Spleen (tissue), 11 donors: ENCODE data around the gene KSR2. TPM values are rescaled to one million over a fixed set of nuclear protein-coding genes. Genes with fewer than 3 reads are reported as not detected.

Experiments
- DNase-seq: peaks from one replicate; pipeline ENCODE4 v3.0.0-alpha.2; 2020
- H3K27ac ChIP-seq, 8 donors: fragments of 200-600 bp; sonication (generic) in 7 of 8; 1 replicate in 4 of 8; 2 replicates in 4 of 8; pipeline versions ENCODE4 v1.5.0 to v1.8.0; 2016 to 2021; ENCODE audit warnings: inconsistent platforms in 4 of 8, mild to moderate bottlenecking in 4 of 8, moderate library complexity in 1 of 8
- H3K27me3 ChIP-seq, 7 donors: fragments of 200-600 bp; sonication (generic) in 6 of 7; replicated peaks in 1 of 7; 1 replicate in 4 of 7; 2 replicates in 3 of 7; pipeline versions ENCODE4 v1.5.0 to v1.8.0; 2016 to 2021; ENCODE audit warnings: inconsistent platforms in 3 of 7, mild to moderate bottlenecking in 1 of 7
- H3K36me3 ChIP-seq, 6 donors: fragments of 200-600 bp; sonication (generic) in 5 of 6; 1 replicate in 4 of 6; 2 replicates in 2 of 6; pipeline versions ENCODE4 v1.5.0 to v1.8.0; 2016 to 2021; ENCODE audit warnings: inconsistent platforms in 2 of 6
- H3K4me1 ChIP-seq, 6 donors: fragments of 200-600 bp; sonication (generic) in 5 of 6; 1 replicate in 3 of 6; 2 replicates in 3 of 6; pipeline versions ENCODE4 v1.5.0 to v1.8.0; 2016 to 2021; ENCODE audit warnings: inconsistent platforms in 3 of 6
- H3K4me3 ChIP-seq, 8 donors: fragments of 200-600 bp; sonication (generic) in 7 of 8; 1 replicate in 4 of 8; 2 replicates in 4 of 8; pipeline versions ENCODE4 v1.5.0 to v1.8.0; 2016 to 2021; ENCODE audit warnings: inconsistent platforms in 4 of 8, mild to moderate bottlenecking in 4 of 8, moderate library complexity in 2 of 8
- H3K9me3 ChIP-seq, 8 donors: fragments of 200-600 bp; sonication (generic) in 7 of 8; 1 replicate in 4 of 8; 2 replicates in 4 of 8; pipeline versions ENCODE4 v1.5.0 to v1.8.0; 2016 to 2021; ENCODE audit warnings: inconsistent platforms in 4 of 8
- POLR2A ChIP-seq, 3 donors: fragments of 450-650 bp; IDR thresholded peaks; one replicate each; pipeline ENCODE4 v1.5.1; 2017; ENCODE audit warnings: antibody characterized with exemption in 3 of 3, mild to moderate bottlenecking in 1 of 3
- POLR2AphosphoS5 ChIP-seq, 3 donors: sonication (generic); formaldehyde crosslinking; IDR thresholded peaks; one replicate each; pipeline ENCODE4 v1.5.1; 2017; ENCODE audit warnings: antibody characterized with exemption in 3 of 3
- WGBS, 5 donors: extraction: QIAGEN DNeasy Blood & Tissue Kit in 3 of 5; methylation state at CpG; one replicate each; pipeline versions ENCODE4 v1.1.5 to v1.1.7; 2013 to 2018; 5-methylcytosine and 5-hydroxymethylcytosine counted together
- intact Hi-C: fragments of 100-400 bp; cut with DNase I; formaldehyde crosslinking; loops from one replicate; pipeline ENCODE4 v1.15.0; 2023; ENCODE audit warnings: low total_unique reads
- polyA plus RNA-seq, 3 donors: library from polyadenylated mRNA; stranded (reverse); fragments of 200-250 nt; gene quantifications; one replicate each; pipeline ENCODE4 v1.2.1, GENCODE V29; 2013
- total RNA-seq, 7 donors: library from RNA; depleted of rRNA in 3 of 7; stranded (reverse); fragments of >200 nt in 3 of 7; fragmentation: NEBNext Ultra II Directional in 4 of 7; extraction: Animal tissue kit (Norgen Biotek cat#: 25700) in 4 of 7; gene quantifications; one replicate each; pipeline versions ENCODE4 v1.1.0 to v1.2.1, GENCODE V29; 2016 to 2021
- TF ChIP-seq, protein P1 (sequence below), 11 experiments: fragments of 200-600 bp in 7 of 11; fragments of 450-650 bp in 4 of 11; sonication (generic) in 4 of 11; IDR thresholded peaks in 8 of 11; conservative IDR thresholded peaks in 3 of 11; 1 replicate in 7 of 11; 2 replicates in 4 of 11; pipeline versions ENCODE4 v1.4.0 to v1.8.0; 2016 to 2021; ENCODE audit warnings: antibody characterized with exemption in 11 of 11, inconsistent platforms in 4 of 11, mild to moderate bottlenecking in 1 of 11
- donor health status: healthy with polysubstance abuse.
- donor health status: DM: no; HTN: no; CAD: no; lungs with moderate emphysema.
- donor health status: DM: no; HTN: no; CAD: no.
- donor health status: Bipolar disorder and iron deficiency.
- donor health status: healthy.
- donor health status: DM: no; HTN: no; CAD: no.
- donor health status: DM: yes; HTN: yes; CAD: no.

KSR2 gene
- total and polyA plus RNA-seq, 10 donors: under 0.01 to 0.09 (median 0.02) TPM; not detected in 4

DNA sequence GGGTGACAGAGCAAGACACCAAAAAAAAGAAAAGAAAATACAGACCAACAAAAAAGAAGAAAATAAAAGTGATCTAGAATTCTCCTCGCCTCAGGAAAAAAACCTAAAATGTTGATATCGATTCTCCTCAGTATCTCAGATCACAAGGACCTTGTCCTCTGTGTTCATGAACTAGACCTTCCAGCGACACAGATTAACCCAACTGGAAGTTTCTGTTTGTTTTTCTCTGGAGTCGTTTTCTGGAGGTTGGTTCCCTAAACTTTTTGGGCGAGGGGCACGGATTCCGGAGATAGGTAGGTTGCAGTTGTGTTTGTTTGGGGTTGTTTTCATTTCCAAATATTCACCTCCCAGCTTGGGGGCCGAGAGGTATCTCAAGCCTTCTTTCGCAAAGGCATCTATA is 47.2 kb upstream of the KSR2 start:
- peaks cover 0 to 30% (median 21%) of the 10 kb centered on the region in 6 donors for H3K4me1 ChIP-seq
- H3K4me3 ChIP-seq: peak overlapping the region in 7 of 8 donors; percentile 75 to 99 (median 92)
- TF ChIP-seq, protein P1, sequence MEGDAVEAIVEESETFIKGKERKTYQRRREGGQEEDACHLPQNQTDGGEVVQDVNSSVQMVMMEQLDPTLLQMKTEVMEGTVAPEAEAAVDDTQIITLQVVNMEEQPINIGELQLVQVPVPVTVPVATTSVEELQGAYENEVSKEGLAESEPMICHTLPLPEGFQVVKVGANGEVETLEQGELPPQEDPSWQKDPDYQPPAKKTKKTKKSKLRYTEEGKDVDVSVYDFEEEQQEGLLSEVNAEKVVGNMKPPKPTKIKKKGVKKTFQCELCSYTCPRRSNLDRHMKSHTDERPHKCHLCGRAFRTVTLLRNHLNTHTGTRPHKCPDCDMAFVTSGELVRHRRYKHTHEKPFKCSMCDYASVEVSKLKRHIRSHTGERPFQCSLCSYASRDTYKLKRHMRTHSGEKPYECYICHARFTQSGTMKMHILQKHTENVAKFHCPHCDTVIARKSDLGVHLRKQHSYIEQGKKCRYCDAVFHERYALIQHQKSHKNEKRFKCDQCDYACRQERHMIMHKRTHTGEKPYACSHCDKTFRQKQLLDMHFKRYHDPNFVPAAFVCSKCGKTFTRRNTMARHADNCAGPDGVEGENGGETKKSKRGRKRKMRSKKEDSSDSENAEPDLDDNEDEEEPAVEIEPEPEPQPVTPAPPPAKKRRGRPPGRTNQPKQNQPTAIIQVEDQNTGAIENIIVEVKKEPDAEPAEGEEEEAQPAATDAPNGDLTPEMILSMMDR (IDR thresholded peaks at IDR 0.05 in 8 of 11, conservative IDR thresholded peaks at IDR 0.05 in 3 of 11): no peak
- no peak for TF ChIP-seq POLR2AphosphoS5 (IDR thresholded peaks at IDR 0.05)
- TF ChIP-seq POLR2A (IDR thresholded peaks at IDR 0.05): no peak
- no peak overlapping the region for H3K27ac ChIP-seq
- peaks cover 0 to 27% (median 13%) of the 10 kb centered on the region in 6 donors for H3K36me3 ChIP-seq
- intact Hi-C loops: no loop called here
- DNase-seq: no peak
- H3K27me3 ChIP-seq: no peaks in the 10 kb centered on the region
- H3K9me3 ChIP-seq: no peaks in the 10 kb centered on the region
- 31 to 37% (median 33%) methylated on average over 9 of the region's 9 CpGs for WGBS, 5 donors

DNA sequence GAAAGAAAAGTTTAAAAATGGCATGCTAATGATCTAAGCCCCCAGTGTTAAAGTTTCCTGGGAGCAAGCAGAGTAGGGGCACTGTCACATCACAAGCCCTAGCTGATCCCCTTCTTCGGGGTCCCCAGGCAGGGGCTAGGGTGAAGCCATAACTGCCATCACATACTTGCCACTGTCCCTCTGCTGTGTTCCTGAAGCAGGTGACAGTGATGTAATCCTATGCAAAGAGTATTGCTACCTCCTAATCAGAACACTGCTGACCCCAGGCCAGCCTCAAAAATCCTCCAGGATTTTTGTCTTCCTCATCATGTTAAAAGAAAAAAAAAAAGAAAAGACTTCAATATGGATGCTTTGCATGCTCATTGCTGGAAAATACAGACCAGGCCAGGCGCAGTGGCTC is 46.5 kb upstream of the KSR2 start:
- TF ChIP-seq POLR2A (IDR thresholded peaks at IDR 0.05) (no peak), POLR2AphosphoS5 (IDR thresholded peaks at IDR 0.05) (no peak)
- TF ChIP-seq, protein P1 (IDR thresholded peaks at IDR 0.05 in 8 of 11, conservative IDR thresholded peaks at IDR 0.05 in 3 of 11): no peak
- Histone ChIP-seq H3K4me1 (peaks cover 0 to 30% (median 21%) of the 10 kb centered on the region in 6 donors), H3K27me3 (no peaks in the 10 kb centered on the region), H3K4me3 (no peak overlapping the region), H3K36me3 (peaks cover 0 to 21% (median 12%) of the 10 kb centered on the region in 6 donors), H3K9me3 (no peaks in the 10 kb centered on the region), H3K27ac (no peak overlapping the region)
- DNase-seq: no peak
- intact Hi-C loops: no loop called here
- 86 to 95% (median 87%) methylated on average over 2 of the region's 2 CpGs for WGBS, 5 donors

DNA sequence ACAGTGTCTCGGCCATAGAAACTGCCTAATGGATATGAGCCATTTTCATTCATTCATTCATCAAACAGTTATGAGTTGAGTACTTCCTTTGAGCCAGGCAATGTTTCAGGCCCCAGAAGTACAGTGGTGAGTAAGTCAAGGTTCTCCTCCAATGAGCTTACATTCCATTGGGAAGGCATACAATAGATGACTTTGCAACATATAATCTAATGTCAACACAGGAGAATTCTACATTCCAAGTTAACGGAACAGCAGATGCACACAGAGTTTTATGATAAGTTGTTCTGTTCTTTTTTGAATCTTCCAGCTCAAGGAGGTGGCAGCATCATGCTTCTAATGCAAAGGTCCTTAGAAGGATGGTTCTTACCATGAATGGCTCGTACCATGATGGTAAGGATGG is 44.5 kb upstream of the KSR2 start:
- TF ChIP-seq, protein P1 (IDR thresholded peaks at IDR 0.05 in 8 of 11, conservative IDR thresholded peaks at IDR 0.05 in 3 of 11): no peak
- TF ChIP-seq POLR2A (IDR thresholded peaks at IDR 0.05) (no peak), POLR2AphosphoS5 (IDR thresholded peaks at IDR 0.05) (no peak)
- H3K4me3 ChIP-seq: no peak overlapping the region
- H3K4me1 ChIP-seq: peaks cover 0 to 27% (median 21%) of the 10 kb centered on the region in 6 donors
- intact Hi-C loops: no loop called here
- no peaks in the 10 kb centered on the region for H3K9me3 ChIP-seq
- H3K27ac ChIP-seq: no peak overlapping the region
- DNase-seq: no peak
- 84 to 92% (median 89%) methylated on average over 3 of the region's 3 CpGs for WGBS, 5 donors
- no peaks in the 10 kb centered on the region for H3K27me3 ChIP-seq
- peaks cover 0 to under 1% (median 0%) of the 10 kb centered on the region in 6 donors for H3K36me3 ChIP-seq

DNA sequence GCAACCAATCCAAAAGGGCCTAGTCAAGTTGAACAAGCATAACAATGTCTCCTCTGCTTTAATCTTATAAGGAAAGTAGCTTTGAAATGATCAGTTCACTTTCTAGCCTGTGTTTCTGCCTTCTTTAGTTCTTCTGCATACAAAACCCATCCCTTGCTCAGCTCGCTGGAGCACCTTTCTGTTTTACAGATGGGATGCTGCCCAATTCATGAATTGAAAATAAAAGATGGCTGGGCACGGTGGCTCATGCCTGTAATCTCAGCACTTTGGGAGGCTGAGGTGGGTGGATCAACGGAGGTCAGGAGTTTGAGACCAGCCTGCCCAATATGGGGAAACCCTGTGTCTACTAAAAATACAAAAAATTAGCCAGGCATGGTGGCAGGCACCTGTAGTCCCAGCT is 43.2 kb upstream of the KSR2 start:
- Histone ChIP-seq H3K9me3 (no peaks in the 10 kb centered on the region), H3K27me3 (no peaks in the 10 kb centered on the region), H3K36me3 (no peaks in the 10 kb centered on the region), H3K4me1 (peaks cover 0 to 14% (median 10%) of the 10 kb centered on the region in 6 donors), H3K27ac (no peak overlapping the region), H3K4me3 (no peak overlapping the region)
- WGBS, 5 donors: 74 to 95% (median 90%) methylated on average over 3 of the region's 3 CpGs
- DNase-seq: no peak
- intact Hi-C loops: no loop called here
- no peak for TF ChIP-seq POLR2AphosphoS5 (IDR thresholded peaks at IDR 0.05)

DNA sequence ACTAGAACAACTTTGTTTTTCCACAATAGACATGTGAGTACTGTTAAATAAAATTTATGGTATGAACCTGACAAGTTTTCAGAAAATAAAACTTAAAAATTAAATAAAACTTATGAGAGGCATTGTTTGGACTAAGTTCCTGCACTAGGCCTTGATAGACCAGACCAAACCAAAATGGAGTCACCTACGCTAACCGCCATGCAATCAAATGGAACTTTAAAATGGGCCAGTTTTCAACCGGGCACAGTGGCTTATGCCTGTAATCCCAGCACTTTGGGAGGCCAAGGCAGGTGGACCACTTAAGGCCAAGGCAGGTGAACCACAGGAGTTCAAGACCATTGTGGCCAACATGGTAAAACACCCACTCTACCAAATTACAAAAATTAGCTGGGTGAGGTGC is 42.6 kb upstream of the KSR2 start:
- Histone ChIP-seq H3K27ac (no peak overlapping the region), H3K9me3 (no peaks in the 10 kb centered on the region), H3K36me3 (no peaks in the 10 kb centered on the region), H3K4me1 (peaks cover 0 to 8% (median 7%) of the 10 kb centered on the region in 6 donors), H3K4me3 (no peak overlapping the region), H3K27me3 (peaks cover 0 to 2% (median 0%) of the 10 kb centered on the region in 7 donors)
- TF ChIP-seq POLR2A (IDR thresholded peaks at IDR 0.05) (no peak), POLR2AphosphoS5 (IDR thresholded peaks at IDR 0.05) (no peak)
- TF ChIP-seq, protein P1 (IDR thresholded peaks at IDR 0.05 in 8 of 11, conservative IDR thresholded peaks at IDR 0.05 in 3 of 11): no peak
- no peak for DNase-seq
- 96 to 100% (median 99%) methylated on average over 3 of the region's 3 CpGs for WGBS, 5 donors
- intact Hi-C loops: no loop called here
